Measurements from ENCODE around the gene BEND7.
"Not testable (repeated sequence)": the region's sequence is repeated elsewhere in the genome, so short reads cannot be mapped to it uniquely, and the experiment has no call there.

The BEND7 gene

DNA sequence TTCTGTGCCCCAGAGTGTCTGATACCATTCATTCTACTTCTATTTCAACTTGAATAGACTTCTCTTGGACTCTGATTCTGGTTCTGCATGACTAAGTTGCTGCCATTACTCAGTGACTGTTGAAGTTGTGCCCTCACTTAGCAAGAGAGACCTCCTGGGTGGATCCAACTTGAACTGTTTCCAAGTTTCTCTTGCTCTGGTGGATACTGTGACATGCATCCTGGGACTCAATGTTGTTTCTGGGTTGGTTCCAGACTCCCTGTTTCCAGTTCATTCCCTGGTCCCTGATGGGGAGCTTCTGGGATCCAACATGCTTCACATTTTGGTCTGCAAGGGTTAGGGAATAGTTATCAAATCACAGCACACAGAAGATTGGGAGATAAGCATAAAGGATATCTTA, 31.8 kb upstream of the BEND7 start:
- DNase-seq (ENCODE audit: low read depth): peak; percentile 48
- TF ChIP-seq, protein P1, sequence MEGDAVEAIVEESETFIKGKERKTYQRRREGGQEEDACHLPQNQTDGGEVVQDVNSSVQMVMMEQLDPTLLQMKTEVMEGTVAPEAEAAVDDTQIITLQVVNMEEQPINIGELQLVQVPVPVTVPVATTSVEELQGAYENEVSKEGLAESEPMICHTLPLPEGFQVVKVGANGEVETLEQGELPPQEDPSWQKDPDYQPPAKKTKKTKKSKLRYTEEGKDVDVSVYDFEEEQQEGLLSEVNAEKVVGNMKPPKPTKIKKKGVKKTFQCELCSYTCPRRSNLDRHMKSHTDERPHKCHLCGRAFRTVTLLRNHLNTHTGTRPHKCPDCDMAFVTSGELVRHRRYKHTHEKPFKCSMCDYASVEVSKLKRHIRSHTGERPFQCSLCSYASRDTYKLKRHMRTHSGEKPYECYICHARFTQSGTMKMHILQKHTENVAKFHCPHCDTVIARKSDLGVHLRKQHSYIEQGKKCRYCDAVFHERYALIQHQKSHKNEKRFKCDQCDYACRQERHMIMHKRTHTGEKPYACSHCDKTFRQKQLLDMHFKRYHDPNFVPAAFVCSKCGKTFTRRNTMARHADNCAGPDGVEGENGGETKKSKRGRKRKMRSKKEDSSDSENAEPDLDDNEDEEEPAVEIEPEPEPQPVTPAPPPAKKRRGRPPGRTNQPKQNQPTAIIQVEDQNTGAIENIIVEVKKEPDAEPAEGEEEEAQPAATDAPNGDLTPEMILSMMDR (IDR thresholded peaks at IDR 0.05; ENCODE audit: low read depth, low read length, missing control alignments): no peak
- H3K4me3 ChIP-seq (ENCODE audit: low read depth, low read length): no peak overlapping the region
- in situ Hi-C loops (cut with HindIII; ENCODE audit: low sequenced_read_pairs): no loop called here

- TF ChIP-seq, protein P1 (IDR thresholded peaks at IDR 0.05; ENCODE audit: low read depth, low read length, missing control alignments): no peak
- H3K4me3 ChIP-seq (ENCODE audit: low read depth, low read length): no peak overlapping the region
- in situ Hi-C loops (cut with HindIII; ENCODE audit: low sequenced_read_pairs): no loop called here
- no peak for DNase-seq (ENCODE audit: low read depth)
Observed at GRCh38 chr10:13559124-13559700, 30.4 kb upstream of the BEND7 start.

DNA sequence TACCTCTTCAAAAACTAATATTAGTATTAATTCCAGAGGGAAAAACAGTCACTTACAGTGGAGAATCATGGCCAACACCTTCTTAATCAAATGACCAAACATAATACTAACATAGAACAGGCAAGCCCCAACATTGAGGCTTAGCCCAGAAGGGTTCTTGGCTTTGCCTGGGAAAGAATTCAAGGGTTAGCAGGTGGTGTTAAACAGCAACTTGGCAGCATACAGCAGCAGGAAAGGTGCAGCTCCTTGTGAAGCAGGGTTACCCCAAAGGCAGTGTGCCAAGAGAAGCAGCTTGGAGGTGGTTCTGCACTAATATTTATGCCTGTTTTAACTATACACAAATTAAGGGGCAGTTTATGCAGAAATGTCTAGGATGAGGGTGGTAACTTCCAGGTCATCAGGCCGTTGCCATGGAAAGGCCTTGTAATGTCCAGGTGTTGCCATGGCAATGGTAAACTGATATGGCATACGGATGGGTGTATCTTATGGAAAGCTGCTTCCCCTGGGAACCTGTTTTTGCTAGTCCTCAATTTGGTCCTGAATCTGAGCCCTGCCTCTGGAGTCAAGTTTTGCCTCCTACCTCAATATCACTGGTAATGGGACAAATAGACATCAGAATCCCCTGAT, 27.2 kb upstream of the BEND7 start:
- no peak for DNase-seq (ENCODE audit: low read depth)
- TF ChIP-seq, protein P1 (IDR thresholded peaks at IDR 0.05; ENCODE audit: low read depth, low read length, missing control alignments): no peak
- in situ Hi-C loops (cut with HindIII; ENCODE audit: low sequenced_read_pairs): no loop called here
- H3K4me3 ChIP-seq (ENCODE audit: low read depth, low read length): no peak overlapping the region

- H3K4me3 ChIP-seq (ENCODE audit: low read depth, low read length): no peak overlapping the region
- in situ Hi-C loops (cut with HindIII; ENCODE audit: low sequenced_read_pairs): no loop called here
- TF ChIP-seq, protein P1 (IDR thresholded peaks at IDR 0.05; ENCODE audit: low read depth, low read length, missing control alignments): no peak
- DNase-seq (ENCODE audit: low read depth): no peak
Observed at GRCh38 chr10:13550802-13551201, 22.0 kb upstream of the BEND7 start.

DNA sequence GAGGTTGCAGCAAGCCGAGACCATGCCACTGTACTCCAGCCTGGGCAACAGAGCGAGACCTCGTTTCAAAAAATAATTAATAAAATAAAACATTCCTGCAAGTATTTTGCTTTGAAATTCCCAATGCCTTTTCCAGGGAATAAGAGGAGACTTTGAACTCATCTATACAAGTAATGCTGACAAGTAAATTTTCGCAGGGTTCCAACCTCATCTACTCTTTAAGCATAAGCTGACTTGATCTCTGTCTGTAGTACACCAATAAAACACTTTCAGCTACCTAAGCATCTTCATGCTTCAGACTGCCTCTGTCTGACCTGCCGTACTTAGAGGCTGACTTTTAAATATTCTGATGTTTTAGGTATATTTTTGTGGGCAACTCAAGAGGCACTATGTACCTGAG, 13.7 kb upstream of the BEND7 start:
- in situ Hi-C loops (cut with HindIII; ENCODE audit: low sequenced_read_pairs): no loop called here
- TF ChIP-seq, protein P1 (IDR thresholded peaks at IDR 0.05; ENCODE audit: low read depth, low read length, missing control alignments): no peak
- DNase-seq (ENCODE audit: low read depth): no peak
- no peak overlapping the region for H3K4me3 ChIP-seq (ENCODE audit: low read depth, low read length)

DNA sequence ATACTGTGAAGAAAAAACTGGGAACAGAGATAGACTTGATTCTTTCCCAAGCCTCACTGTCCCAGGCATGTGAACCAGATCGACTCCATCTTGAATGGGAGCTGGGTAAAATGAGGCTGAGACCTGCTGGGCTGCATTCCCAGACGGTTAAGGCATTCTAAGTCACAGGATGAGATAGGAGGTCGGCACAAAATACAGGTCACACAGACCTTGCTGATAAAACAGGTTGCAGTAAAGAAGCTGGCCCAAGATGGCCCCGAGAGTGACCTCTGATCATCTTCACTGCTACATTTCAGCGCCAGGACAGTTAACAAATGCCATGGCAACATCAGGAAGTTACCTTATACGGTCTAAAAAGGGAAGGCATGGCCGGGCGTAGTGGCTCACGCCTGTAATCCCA, 9.2 kb upstream of the BEND7 start:
- H3K4me3 ChIP-seq (ENCODE audit: low read depth, low read length); in situ Hi-C loops (cut with HindIII; ENCODE audit: low sequenced_read_pairs); DNase-seq (ENCODE audit: low read depth): not testable (repeated sequence)

DNA sequence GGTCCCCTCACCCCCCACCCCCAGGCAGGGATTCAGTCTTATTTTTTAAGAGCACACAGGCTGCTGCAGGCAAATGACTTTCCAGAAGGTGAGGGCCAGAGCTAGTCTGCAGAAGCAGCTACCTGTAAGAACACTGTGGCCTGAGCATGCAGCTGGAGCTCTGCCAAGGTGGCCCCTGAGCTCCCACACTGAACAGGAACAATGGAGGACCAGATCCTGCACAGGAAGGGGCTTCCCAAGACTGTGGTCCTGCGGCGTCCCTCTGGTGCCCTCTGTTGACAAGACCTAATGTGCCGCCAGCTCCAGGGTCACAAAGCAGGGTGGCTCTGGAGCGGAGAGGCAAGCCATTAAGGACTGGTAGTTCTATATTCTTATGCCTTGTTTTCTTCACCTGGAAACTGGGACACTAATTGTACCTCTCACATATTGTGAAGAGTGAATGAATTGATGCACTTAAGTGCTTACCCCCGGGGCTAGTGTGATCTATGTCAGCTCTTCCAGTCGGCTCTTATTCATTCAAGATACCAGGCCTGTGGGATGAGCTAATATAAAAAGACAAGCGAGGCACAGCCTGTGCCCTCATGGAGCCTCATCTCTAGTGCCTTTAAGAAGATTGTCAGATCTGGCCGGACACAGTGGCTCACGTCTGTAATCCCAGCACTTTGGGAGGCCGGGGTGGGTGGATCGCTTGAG, 8.0 kb upstream of the BEND7 start:
- H3K4me3 ChIP-seq (ENCODE audit: low read depth, low read length): no peak overlapping the region
- TF ChIP-seq, protein P1 (IDR thresholded peaks at IDR 0.05; ENCODE audit: low read depth, low read length, missing control alignments): peak; percentile 74
- peak; percentile 5 for DNase-seq (ENCODE audit: low read depth)
- in situ Hi-C loops (cut with HindIII; ENCODE audit: low sequenced_read_pairs): no loop called here

Data from astrocyte of the cerebellum (primary cell).